ENCODE results near the gene HSPA12A.

HSPA12A gene

GRCh38 chr10:116771101-116771958 lies 29.0 kb upstream of the HSPA12A start:
- peak; percentile 72 to 73 for DNase-seq (ENCODE audit: low read depth in 2 of 2)

DNA sequence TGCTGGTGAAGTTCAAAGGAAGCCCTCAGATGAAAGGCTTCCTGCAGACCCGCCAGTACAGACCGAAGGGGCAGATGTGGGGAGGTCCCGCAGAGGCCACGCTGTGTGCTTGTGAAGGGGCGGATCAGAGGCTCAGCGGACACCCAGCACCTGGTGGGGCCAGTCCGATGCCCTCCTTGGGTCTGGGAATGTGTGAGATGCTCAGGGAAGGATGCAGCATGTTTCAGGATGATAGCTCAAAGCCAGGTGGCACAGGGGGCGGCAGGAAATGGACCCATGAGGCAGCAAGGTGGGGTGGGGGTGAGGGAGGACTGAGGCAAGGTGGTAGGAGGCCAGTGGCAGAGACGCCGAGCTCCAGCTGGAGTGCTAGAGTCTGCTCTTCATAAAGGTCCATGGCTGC lies 27.9 kb upstream of the HSPA12A start:
- DNase-seq (ENCODE audit: low read depth in 2 of 2) = no peak

- DNase-seq (ENCODE audit: low read depth in 2 of 2) = peak in 1 of 2 experiments; percentile 8
These were observed 27.4 kb upstream of the HSPA12A start for GRCh38 chr10:116769791-116770190.

GRCh38 chr10:116769368-116769767 lies 27.0 kb upstream of the HSPA12A start:
- no peak for DNase-seq (ENCODE audit: low read depth in 2 of 2)

GRCh38 chr10:116768786-116769185 lies 26.4 kb upstream of the HSPA12A start:
- DNase-seq (ENCODE audit: low read depth in 2 of 2) = no peak

DNA sequence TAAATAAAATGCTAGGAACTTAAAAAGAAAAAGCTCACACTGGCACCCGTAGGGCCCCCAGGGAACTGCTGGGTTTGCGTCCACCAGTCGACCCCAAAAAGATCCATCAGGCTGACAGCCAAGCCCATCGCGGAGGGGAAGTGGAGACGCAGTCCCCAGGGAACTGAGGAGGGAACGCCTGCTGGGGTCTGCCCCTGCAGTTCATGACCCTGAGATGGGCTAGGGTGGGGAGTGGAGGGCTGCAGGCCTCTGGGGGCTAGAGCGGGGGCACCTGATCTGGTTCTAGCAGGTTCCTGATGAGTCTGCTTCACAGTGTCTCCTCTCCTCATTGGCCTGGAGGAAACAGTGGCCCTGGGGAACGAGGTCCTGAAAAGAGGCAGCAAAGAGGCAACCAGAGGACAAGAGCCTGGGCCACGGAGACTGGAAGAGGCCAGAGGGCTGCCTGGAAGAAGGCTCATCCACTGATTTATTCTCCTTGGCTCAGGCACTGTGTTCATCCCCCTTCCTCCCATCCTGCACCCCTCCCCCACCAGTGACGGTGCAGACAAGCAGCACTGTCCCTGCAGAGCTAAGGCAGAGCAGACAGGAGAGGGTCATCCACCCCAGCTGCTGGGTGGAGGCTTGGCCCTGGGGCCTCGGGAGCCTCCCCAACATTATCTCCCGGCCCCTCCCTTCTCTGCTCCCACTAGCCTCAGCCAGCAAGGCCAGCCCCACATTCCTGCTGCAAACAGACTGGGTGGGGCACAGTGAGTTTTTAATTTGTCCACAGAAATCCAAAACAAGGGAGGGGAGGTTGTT lies 24.7 kb upstream of the HSPA12A start:
- no peak for DNase-seq (ENCODE audit: low read depth in 2 of 2)

GRCh38 chr10:116766241-116766827 lies 24.0 kb upstream of the HSPA12A start:
- no peak for DNase-seq (ENCODE audit: low read depth in 2 of 2)

- DNase-seq (ENCODE audit: low read depth in 2 of 2) = no peak
These were observed 23.3 kb upstream of the HSPA12A start for GRCh38 chr10:116765648-116766081.

GRCh38 chr10:116764979-116765378 lies 22.6 kb upstream of the HSPA12A start:
- DNase-seq (ENCODE audit: low read depth in 2 of 2) = no peak

GRCh38 chr10:116763440-116763839 lies 21.1 kb upstream of the HSPA12A start:
- no peak for DNase-seq (ENCODE audit: low read depth in 2 of 2)

GRCh38 chr10:116761883-116762282 lies 19.5 kb upstream of the HSPA12A start:
- no peak for DNase-seq (ENCODE audit: low read depth in 2 of 2)

DNA sequence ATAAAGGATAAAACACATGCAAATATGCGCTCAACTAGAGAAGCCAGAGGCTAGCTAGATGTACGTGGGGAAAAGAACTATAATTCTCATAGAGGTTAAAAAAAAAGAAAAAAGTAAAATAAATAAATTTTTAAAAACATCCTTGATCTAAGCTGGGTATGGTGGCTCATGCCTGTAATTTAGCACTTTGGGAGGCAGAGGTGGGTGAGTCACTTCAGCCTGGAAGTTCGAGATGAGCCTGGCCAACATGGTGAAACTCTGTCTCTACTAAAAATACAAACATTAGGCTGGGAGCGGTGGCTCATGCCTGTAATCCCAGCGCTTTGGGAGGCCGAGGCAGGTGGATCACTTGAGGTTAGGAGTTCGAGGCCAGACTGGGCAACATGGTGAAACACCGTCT lies 18.6 kb upstream of the HSPA12A start:
- no peak for DNase-seq (ENCODE audit: low read depth in 2 of 2)

DNA sequence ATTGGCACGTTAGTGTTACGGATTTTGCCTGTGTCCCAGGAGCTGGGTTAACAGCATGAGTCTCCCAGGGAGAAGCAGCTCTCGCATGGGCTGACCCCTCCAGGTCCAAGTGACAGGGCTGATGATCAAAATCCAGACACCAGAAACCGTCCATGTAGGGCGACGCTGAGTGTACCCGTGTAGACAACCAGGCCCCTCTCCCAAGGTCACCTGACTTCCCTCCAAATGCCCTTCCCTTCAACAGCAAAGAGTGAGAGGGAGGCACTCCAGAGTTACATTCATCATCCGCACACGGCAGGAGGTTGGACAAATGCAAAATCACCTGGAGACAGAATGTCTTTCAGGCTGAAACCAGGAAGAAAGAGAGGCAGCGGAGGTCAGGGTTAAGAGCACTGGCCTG lies 14.9 kb upstream of the HSPA12A start:
- DNase-seq (ENCODE audit: low read depth in 2 of 2) = no peak

DNA sequence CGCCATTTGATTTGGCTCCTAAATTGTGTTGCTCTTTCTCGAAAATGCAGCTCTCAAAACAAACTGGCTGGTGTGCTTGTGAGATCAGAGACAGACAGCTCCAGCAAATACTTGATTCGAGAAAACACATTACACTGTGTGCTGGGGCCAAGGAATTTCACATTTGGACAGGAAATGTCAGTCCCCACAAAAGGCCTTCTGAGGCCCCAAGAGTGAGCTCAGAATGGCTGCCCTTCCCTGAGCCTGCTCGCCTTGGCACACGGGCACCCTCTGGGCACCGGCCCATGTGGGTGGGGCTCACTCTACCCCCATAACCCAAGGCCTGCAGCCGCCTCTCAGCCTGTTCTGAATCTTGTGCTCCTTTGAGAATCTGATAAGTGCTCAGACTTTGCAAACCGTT lies 13.9 kb upstream of the HSPA12A start:
- DNase-seq (ENCODE audit: low read depth in 2 of 2) = no peak

GRCh38 chr10:116753759-116754158 lies 11.4 kb upstream of the HSPA12A start:
- DNase-seq (ENCODE audit: low read depth in 2 of 2) = no peak

DNA sequence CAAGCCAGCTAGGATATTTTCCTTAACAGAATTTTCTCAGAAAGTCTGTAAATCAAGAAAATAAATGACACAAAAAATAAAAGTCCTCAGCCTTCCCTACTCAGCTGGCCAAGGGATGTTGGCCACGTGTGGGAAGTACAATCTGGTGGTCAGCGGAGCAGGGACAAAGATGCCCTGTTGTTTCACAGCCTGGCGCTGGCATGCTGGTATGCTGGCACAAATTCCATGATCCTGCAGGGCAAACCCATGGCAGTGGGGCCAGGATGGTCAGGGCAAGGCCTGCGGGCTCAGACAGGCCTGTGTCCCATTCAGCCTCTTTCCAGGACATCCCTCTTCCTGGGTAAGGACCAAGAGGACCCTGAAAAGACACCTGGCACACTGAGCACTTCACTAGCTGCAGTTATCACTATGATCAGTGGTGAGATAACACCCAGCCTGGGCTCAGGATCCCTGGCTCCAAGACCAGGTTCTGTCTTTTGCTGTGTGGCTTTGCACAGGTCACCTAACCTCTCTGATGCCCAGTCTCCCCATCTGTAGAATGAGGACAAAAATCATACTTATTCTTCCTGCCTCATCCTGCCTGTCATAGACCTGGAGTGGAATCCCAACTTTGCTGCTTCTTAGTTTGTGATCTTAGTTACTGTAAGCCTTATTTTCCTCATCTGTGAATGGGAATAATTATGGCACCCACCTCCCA lies 10.8 kb upstream of the HSPA12A start:
- DNase-seq (ENCODE audit: low read depth in 2 of 2) = no peak

DNA sequence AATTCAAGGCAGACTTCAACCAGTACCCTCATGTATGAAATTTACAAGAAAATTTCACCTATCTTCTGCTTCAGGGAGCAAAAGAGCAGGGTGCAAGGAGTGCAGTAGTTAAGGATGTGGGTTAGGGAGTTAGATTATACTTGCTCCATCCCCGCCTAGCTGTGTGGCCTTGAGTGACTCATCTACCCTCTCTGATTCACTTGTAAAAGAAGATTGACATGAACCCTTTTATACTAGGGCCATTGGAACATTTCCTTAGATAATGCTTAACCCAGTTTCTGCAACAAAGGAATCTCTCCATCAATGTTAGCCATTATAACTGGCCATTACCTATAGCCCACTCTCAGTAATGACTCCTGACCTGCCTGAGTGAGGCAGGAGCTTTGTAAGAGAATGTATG lies 10.2 kb upstream of the HSPA12A start:
- no peak for DNase-seq (ENCODE audit: low read depth in 2 of 2)

- no peak for DNase-seq (ENCODE audit: low read depth in 2 of 2)
These were observed 6.1 kb upstream of the HSPA12A start for GRCh38 chr10:116748471-116748870.

GRCh38 chr10:116748041-116748440 lies 5.7 kb upstream of the HSPA12A start:
- DNase-seq (ENCODE audit: low read depth in 2 of 2) = no peak

DNA sequence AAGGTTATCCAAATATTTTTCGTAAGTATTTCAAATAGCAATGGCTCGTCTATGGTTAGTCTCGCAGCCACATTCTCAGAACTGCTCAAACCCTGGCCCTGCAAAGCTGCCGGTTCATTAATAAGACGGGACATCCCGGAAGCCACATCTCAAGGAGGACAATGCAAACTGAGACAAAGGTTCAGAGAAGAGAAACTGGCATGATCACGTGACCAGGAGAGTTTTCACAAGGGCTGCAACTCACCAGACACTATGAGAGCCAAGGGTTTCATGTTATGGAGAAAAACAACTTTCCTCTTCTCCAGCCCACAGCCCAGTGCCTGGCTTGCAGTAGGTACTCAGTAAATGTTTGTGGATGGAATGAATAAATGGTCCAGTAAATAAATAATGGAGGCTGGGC lies 5.0 kb upstream of the HSPA12A start:
- no peak for DNase-seq (ENCODE audit: low read depth in 2 of 2)

- no peak for DNase-seq (ENCODE audit: low read depth in 2 of 2)
These were observed 2.5 kb upstream of the HSPA12A start for GRCh38 chr10:116744885-116745284.

DNA sequence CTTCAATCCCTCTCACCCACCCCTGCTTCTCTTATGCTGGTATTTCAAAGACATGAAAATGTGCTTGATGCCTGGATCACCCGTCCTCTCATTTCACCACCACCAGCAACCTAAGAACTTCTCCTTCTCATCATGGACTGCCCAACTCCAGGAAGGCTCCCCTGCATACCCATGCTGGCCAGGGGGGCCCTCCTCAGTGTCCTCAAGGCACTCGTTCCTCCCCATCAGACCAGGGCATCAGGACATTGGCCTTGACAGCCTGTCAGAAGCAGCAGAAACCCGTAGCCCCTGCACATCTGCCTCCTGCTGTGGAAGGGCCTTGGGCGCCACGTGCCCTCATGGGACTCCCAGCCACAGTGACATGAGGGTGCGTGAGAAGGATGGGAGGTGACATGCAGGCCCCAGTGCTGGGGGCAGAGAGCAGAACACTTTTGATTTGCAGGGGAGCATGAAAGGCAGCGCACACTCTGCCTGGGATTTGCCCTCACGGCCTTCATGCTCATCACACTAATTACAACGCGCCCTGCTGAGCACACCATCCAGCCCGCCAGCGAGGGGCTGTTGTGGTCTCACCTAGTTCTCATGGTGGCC lies 1.9 kb upstream of the HSPA12A start:
- no peak for DNase-seq (ENCODE audit: low read depth in 2 of 2)

All from fibroblast of skin of left biceps (primary cell).